HCT116 (cell line): ENCODE data around the gene RETREG1. TPM values are rescaled to one million over a fixed set of nuclear protein-coding genes. Genes with fewer than 3 reads are reported as not detected.

Source experiments
- ATAC-seq: fragments of 200-7000 bp; cut with Tn5 transposase; 2 replicates; pipeline ENCODE4 v1.9.1; 2020; ENCODE audit warnings: mild to moderate bottlenecking, moderate library complexity
- BruUV-seq: library from RNA; stranded (reverse); fragments of 400-500 nt; replicated peaks from 2 replicates; lab custom pipeline; 2021; lab: Mats Ljungman, UMichigan
- CTCF ChIA-PET: fragments of 300-600 bp; sonication (Branson Sonifier 250); formaldehyde crosslinking; loops from one replicate; lab custom pipeline; 2021; ENCODE audit warnings: antibody characterized with exemption; lab: Charles Lee
- POLR2A ChIA-PET: fragments of 300-600, 350-600 bp; sonication (Branson Sonifier 250); formaldehyde crosslinking; loops from one replicate; lab custom pipeline; 2021; ENCODE audit warnings: antibody characterized with exemption; lab: Charles Lee
- RAD21 ChIA-PET, 2 experiments: fragments of 300-600 bp; sonication (Branson Sonifier 250); formaldehyde crosslinking; loops; one replicate each; lab custom pipeline; 2023; ENCODE audit warnings: low total read pairs in 2 of 2; ENCODE audit not compliant: uncharacterized antibody in 2 of 2, unreplicated experiment in 2 of 2, low non-redundant PET in 1 of 2; lab: Charles Lee
- DNase-seq: peaks from one replicate; pipeline ENCODE4 v3.0.0-alpha.2; 2010; ENCODE audit warnings: low read depth, low spot score
- H2AFZ ChIP-seq: fragments of 200-600 bp; shearing (Covaris generic), sonication (generic); 2 replicates; pipeline ENCODE4 v1.6.1; 2017; ENCODE audit warnings: low read depth, mixed run types, mixed read lengths, antibody characterized with exemption, low read length; ENCODE audit not compliant: poor library complexity, severe bottlenecking
- H3K27ac ChIP-seq: 2 replicates; pipeline ENCODE4 v1.5.1; 2012; ENCODE audit warnings: low read depth, low read length
- H3K27me3 ChIP-seq: fragments of 200-600 bp; sonication (generic); 2 replicates; pipeline ENCODE4 v1.6.1; 2016; ENCODE audit warnings: mixed run types, low read length, mixed read lengths; ENCODE audit not compliant: insufficient read depth
- H3K36me3 ChIP-seq, 2 experiments: fragments of 200-500 bp in 1 of 2; fragments of 200-600 bp in 1 of 2; sonication (Bioruptor generic) in 1 of 2; sonication (generic) in 1 of 2; 2 replicates each; pipeline versions ENCODE4 v1.5.1 to v1.6.1; 2014 to 2016; ENCODE audit warnings: low read length in 2 of 2, inconsistent platforms in 1 of 2, mixed read lengths in 1 of 2, mixed run types in 1 of 2; ENCODE audit not compliant: insufficient read depth in 2 of 2, control insufficient read depth in 1 of 2
- H3K4me1 ChIP-seq, 2 experiments: fragments of 200-600 bp in 1 of 2; sonication (generic) in 1 of 2; 2 replicates each; pipeline versions ENCODE4 v1.5.1 to v1.6.1; 2012 to 2017; ENCODE audit warnings: low read length in 2 of 2, inconsistent platforms in 1 of 2, mild to moderate bottlenecking in 1 of 2, mixed read lengths in 1 of 2, mixed run types in 1 of 2, moderate library complexity in 1 of 2; ENCODE audit not compliant: insufficient read depth in 2 of 2, control insufficient read depth in 1 of 2
- H3K4me2 ChIP-seq: fragments of 200-600 bp; sonication (generic); 2 replicates; pipeline ENCODE4 v1.6.1; 2017; ENCODE audit warnings: mixed run types, low read length, mixed read lengths
- H3K4me3 ChIP-seq, 2 experiments: fragments of 200-600 bp in 1 of 2; sonication (generic) in 1 of 2; replicated peaks in 1 of 2; 2 replicates each; pipeline ENCODE4 v1.5.1; 2011 to 2016; ENCODE audit warnings: low read length in 2 of 2, control low read depth in 1 of 2, low read depth in 1 of 2, mild to moderate bottlenecking in 1 of 2, mixed read lengths in 1 of 2, mixed run types in 1 of 2
- H3K79me2 ChIP-seq: fragments of 200-600 bp; sonication (generic); 2 replicates; pipeline ENCODE4 v1.6.1; 2017; ENCODE audit warnings: mild to moderate bottlenecking, mixed run types, low read length, moderate library complexity, mixed read lengths; ENCODE audit not compliant: insufficient read depth
- H3K9ac ChIP-seq: fragments of 200-600 bp; sonication (generic); 2 replicates; pipeline ENCODE4 v1.6.1; 2016; ENCODE audit warnings: low read length, mixed read lengths
- H3K9me2 ChIP-seq: fragments of 200-600 bp; sonication (generic), shearing (Covaris generic); 2 replicates; pipeline ENCODE4 v1.6.1; 2017; ENCODE audit warnings: mixed run types, mild to moderate bottlenecking, moderate library complexity; ENCODE audit not compliant: insufficient read depth
- H3K9me3 ChIP-seq, 2 experiments: fragments of 200-500 bp in 1 of 2; fragments of 200-600 bp in 1 of 2; sonication (Bioruptor generic) in 1 of 2; sonication (generic) in 1 of 2; 2 replicates each; pipeline ENCODE4 v1.6.1; 2014 to 2017; ENCODE audit warnings: low read length in 2 of 2, mixed read lengths in 2 of 2, inconsistent platforms in 1 of 2, low read depth in 1 of 2, mild to moderate bottlenecking in 1 of 2, mixed run types in 1 of 2, moderate library complexity in 1 of 2; ENCODE audit not compliant: control insufficient read depth in 1 of 2, insufficient read depth in 1 of 2
- H4K20me1 ChIP-seq: fragments of 200-600 bp; sonication (generic), shearing (Covaris generic); 2 replicates; pipeline ENCODE4 v1.6.1; 2017; ENCODE audit warnings: mixed run types, mild to moderate bottlenecking, moderate library complexity; ENCODE audit not compliant: insufficient read depth
- CBX3 ChIP-seq: IDR thresholded peaks from 2 replicates; pipeline ENCODE4 v1.6.1; 2012; ENCODE audit warnings: low read depth
- CTCF ChIP-seq, 3 experiments: fragments of 200-600 bp in 1 of 3; sonication (generic) in 1 of 3; IDR thresholded peaks in 2 of 3; conservative IDR thresholded peaks in 1 of 3; 2 replicates each; pipeline ENCODE4 v1.5.1; 2012 to 2017; ENCODE audit warnings: low read depth in 2 of 3, low read length in 2 of 3, antibody characterized with exemption in 1 of 3, borderline replicate concordance in 1 of 3, control low read depth in 1 of 3, mild to moderate bottlenecking in 1 of 3, mixed read lengths in 1 of 3, mixed run types in 1 of 3, moderate library complexity in 1 of 3; ENCODE audit not compliant: insufficient read depth in 1 of 3
- EGR1 ChIP-seq: IDR thresholded peaks from 2 replicates; pipeline ENCODE4 v1.6.1; 2012; ENCODE audit warnings: low read depth
- EZH2 ChIP-seq: fragments of 200-600 bp; sonication (generic); IDR thresholded peaks from 2 replicates; pipeline ENCODE4 v1.6.1; 2017; ENCODE audit warnings: antibody characterized with exemption, mixed run types
- SP1 ChIP-seq: IDR thresholded peaks from 2 replicates; pipeline ENCODE4 v1.6.1; 2012; ENCODE audit warnings: low read depth
- intact Hi-C: fragments of 100-400 bp; cut with micrococcal nuclease; formaldehyde crosslinking; loops from 2 replicates; pipeline ENCODE4 v1.10.0; 2022
- total RNA-seq: library from RNA; stranded (reverse); gene quantifications from one replicate; pipeline ENCODE4 v1.2.1, GENCODE V29; 2021; ENCODE audit not compliant: unreplicated experiment
- TF ChIP-seq, protein P1 (sequence below): IDR thresholded peaks from 2 replicates; pipeline ENCODE4 v1.6.1; 2012; ENCODE audit warnings: low read depth

RETREG1 gene
- total RNA-seq, 1 experiment from 2014 or later, result 6.0 TPM

GRCh38 chr5:16428359-16428758 is 188.4 kb downstream of the RETREG1 start:
- BruUV-seq, result no TSS peak
- Histone ChIP-seq H3K4me1 (no peaks in the 10 kb centered on the region), H3K9me2 (no peaks in the 10 kb centered on the region), H3K27me3 (0 out of 2 replicates have a peak, but pooled peaks cover 6% of the 10 kb centered on the region), H3K9me3 (no peaks in the 10 kb centered on the region), H2AFZ (no peak overlapping the region), H3K79me2 (no peaks in the 10 kb centered on the region), H3K4me2 (no peak overlapping the region), H3K4me3 (no peak overlapping the region), H3K27ac (no peak overlapping the region), H3K9ac (no peak overlapping the region), H4K20me1 (no peaks in the 10 kb centered on the region), H3K36me3 (no peaks in the 10 kb centered on the region)
- ATAC-seq (no peak), DNase-seq (no peak)
- TF ChIP-seq, protein P1, sequence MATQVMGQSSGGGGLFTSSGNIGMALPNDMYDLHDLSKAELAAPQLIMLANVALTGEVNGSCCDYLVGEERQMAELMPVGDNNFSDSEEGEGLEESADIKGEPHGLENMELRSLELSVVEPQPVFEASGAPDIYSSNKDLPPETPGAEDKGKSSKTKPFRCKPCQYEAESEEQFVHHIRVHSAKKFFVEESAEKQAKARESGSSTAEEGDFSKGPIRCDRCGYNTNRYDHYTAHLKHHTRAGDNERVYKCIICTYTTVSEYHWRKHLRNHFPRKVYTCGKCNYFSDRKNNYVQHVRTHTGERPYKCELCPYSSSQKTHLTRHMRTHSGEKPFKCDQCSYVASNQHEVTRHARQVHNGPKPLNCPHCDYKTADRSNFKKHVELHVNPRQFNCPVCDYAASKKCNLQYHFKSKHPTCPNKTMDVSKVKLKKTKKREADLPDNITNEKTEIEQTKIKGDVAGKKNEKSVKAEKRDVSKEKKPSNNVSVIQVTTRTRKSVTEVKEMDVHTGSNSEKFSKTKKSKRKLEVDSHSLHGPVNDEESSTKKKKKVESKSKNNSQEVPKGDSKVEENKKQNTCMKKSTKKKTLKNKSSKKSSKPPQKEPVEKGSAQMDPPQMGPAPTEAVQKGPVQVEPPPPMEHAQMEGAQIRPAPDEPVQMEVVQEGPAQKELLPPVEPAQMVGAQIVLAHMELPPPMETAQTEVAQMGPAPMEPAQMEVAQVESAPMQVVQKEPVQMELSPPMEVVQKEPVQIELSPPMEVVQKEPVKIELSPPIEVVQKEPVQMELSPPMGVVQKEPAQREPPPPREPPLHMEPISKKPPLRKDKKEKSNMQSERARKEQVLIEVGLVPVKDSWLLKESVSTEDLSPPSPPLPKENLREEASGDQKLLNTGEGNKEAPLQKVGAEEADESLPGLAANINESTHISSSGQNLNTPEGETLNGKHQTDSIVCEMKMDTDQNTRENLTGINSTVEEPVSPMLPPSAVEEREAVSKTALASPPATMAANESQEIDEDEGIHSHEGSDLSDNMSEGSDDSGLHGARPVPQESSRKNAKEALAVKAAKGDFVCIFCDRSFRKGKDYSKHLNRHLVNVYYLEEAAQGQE, result no peak
- TF ChIP-seq EZH2 (no peak), CTCF (IDR thresholded peaks at IDR 0.05 in 2 of 3, conservative IDR thresholded peaks at IDR 0.05 in 1 of 3; ENCODE audit: borderline replicate concordance in 1 of 3, insufficient read depth in 1 of 3, low read depth in 2 of 3, low read length in 2 of 3) (no peak), CBX3 (no peak), SP1 (no peak), EGR1 (no peak)
- POLR2A ChIA-PET, result interaction anchor here (1.0 kb wide), 1 partner anchor 8 kb away, joined by 5 read pairs; no protein-coding TSS in a partner anchor
- intact Hi-C loops, result no loop called here
- RAD21 ChIA-PET, result no interaction called here
- CTCF ChIA-PET, result no interaction called here
